ENCODE data around the gene RDH13.

Gene RDH13

DNA sequence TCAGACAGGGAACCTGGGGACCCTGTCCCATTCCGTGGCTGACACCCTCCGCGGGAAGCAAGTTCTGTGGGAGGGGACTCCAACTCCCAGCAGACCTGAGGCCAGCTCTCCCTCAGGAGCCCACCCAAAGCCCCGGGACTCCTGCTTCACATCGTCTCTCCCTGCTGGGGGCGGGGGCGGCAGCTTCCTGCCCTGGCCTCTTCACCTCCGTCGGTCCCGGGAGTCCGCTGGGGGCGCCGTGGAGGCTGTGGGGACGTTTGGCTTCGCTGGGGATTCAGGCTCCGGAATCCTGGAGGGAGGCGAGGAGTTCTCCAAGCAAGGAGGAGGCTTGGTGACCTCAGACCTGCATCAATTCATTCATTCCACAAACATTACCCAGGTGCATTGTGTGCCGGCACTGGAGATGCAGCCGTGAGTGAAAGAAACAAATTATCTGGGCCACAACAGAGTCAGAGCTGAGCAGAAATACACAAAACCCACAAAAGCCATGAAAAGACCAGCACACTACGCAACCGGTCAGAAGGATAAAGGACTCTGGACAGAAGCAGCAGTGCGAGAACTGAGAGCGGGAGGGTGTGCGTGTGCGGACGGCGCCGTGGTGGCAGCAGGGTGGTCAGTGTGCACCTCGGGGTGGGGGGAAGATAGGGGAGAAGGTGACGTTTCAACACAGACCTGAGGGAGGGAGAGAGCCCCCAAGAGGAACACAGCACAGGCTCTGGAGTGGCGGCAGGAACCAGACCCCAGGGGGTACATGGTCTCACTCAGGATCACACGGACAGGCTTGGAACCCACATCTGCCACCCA is 31.7 kb upstream of the RDH13 start:
- TF ChIP-seq, protein P1, sequence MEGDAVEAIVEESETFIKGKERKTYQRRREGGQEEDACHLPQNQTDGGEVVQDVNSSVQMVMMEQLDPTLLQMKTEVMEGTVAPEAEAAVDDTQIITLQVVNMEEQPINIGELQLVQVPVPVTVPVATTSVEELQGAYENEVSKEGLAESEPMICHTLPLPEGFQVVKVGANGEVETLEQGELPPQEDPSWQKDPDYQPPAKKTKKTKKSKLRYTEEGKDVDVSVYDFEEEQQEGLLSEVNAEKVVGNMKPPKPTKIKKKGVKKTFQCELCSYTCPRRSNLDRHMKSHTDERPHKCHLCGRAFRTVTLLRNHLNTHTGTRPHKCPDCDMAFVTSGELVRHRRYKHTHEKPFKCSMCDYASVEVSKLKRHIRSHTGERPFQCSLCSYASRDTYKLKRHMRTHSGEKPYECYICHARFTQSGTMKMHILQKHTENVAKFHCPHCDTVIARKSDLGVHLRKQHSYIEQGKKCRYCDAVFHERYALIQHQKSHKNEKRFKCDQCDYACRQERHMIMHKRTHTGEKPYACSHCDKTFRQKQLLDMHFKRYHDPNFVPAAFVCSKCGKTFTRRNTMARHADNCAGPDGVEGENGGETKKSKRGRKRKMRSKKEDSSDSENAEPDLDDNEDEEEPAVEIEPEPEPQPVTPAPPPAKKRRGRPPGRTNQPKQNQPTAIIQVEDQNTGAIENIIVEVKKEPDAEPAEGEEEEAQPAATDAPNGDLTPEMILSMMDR (IDR thresholded peaks at IDR 0.05), result no peak

DNA sequence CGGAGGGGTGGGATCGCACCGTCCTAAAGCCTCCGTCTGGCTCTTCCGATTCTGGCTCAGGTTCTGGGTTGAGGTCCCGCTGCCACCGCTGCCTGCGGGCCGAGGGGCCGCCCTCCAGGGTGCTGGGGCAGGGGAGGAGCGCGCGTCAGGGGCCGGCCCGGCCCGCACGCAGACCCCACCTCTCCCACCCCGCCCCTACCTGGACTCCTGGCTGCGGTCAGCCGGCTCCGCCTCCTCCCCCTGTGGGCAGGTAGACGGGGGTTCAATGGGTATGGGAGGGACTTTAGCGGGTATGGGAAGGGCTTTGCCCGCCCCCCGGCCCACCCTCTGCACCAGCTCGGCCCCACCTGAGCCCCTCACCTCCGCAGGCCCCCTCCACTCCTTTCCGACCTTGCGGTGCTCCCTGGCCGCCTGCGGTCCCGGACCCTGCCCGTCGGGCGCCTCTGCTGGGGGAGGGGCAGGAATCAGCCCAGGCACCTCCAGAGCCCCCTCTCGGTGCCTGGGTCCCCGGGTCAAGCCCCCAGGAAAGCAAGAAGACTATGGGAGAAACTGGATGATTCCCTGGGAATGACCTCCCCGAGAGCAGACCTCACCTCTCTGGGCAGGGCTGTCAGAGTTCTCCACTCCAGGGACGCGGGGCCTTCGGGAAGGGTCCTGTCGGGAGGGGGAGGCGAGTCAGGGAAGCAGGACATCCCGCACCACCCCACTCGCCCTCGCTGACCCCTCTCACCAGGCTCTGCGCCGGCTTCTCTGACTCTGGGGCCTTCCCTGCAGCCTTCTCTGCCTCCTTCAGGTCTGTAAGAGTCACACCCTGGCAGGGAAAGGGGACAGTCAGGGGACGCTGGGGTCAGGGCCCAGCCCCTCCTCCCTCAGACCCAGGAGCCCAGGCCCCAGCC is 29.7 kb upstream of the RDH13 start:
- TF ChIP-seq, protein P1 (IDR thresholded peaks at IDR 0.05), result no peak

DNA sequence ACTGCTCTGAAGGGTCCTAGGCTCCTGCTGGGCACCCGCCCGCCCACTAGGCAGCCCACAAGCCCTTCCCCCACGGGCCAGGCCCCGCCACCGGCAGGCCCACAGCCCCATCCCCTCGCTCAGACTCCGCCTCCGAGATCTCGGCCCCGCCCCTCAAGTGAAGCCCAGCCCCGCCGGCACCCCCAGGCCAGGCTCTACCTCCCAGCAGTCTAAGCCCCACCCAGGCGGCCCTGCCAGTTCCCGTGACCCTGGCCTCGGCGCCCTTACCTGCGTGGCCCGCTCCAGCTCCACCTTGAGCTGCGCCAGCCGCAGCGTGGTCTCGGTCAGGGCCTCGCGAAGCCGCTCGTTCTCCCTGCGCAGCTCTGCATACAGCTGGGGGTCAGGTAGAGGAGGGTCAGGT is 29.0 kb upstream of the RDH13 start:
- TF ChIP-seq, protein P1 (IDR thresholded peaks at IDR 0.05), result no peak

DNA sequence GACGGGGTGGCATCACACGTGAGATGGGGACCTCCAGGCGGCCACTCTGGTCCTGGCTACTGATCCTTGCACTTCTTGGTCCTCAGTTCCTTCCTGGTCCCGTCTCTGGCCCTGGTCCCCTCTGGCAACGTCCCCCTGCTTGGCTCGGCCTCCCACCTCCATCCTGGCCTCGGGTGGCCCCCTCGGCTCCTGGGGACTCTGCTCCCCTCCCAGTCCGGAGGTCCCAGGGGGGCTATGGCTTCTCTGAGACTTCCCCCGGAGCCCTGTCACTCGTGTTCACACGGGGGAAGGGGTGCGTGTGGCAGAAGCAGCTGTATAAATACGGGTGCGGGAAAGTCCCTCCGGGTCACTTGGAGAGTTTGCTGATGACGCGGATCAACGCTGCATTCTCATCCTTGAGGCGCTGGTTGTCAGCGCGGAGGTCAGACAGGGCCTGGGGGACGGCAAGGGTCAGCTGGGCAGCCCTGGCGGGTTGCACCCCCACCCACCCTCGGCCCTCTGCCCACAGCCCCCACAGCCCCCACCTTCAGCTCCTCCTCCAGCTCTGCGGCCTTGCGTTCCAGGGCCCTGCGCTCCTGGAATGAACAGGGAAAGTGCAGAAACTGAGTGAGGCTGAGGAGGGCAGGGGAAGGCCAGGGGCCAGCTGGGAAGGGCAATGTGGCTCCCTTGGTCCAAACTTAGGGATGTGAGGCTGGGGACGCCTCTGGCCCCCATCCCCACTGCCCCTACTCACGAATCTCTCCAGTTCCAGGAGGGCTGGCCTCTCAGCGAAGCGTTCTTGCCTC is 28.4 kb upstream of the RDH13 start:
- TF ChIP-seq, protein P1 (IDR thresholded peaks at IDR 0.05), result no peak

DNA sequence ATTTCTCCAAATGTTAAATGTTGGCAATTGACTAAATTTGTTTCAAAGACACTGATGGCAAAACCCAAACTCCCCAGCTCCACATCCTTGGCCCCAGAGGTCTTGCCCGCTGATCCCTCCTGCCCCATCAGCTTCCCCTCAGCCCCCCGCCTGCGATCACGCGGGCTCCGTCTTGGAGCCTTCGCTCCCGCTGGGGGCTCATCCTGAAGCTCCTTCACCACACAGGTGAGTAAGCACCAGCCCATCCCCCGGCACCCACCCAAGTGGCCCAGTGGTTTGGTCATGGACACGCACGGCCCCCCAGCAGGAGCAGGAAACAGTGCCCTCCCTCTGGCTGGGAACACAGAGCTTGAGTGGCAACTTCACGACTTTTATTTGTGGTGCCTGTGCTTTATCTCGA is 27.6 kb upstream of the RDH13 start:
- TF ChIP-seq, protein P1 (IDR thresholded peaks at IDR 0.05), result no peak

DNA sequence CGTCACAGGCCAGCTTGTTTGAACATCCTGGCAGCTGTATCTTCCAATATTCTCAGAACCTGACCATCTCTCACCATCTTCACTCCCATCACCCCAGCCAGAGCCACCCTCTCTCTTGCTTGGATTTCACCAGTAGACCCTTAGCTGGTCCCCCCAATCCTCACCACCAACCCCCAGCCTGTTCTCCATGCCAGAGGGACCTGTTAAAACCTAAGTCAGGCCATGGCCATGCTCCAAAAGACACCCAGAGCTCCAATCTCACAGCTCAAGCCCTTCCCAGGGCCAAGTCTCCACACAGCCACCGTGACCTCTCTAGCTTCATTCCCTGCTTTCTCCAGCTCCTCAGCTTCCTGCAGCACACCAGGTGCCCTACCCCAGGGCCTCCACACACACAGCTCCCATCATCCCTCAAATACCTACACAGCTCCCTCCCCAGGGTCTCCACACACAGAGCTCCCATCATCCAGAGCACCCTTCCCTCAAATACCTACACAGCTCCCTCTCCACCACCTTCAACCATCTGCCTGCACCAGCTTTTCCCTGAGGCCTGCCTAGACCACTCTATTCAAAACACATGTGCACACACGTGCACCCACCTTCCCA is 26.5 kb upstream of the RDH13 start:
- TF ChIP-seq, protein P1 (IDR thresholded peaks at IDR 0.05), result no peak

Measured in LNCAP (cell line).